ENCODE data around the gene ABTB2. TPM values are rescaled to one million over a fixed set of nuclear protein-coding genes. Genes with fewer than 3 reads are reported as not detected.

ABTB2 gene
- total RNA-seq, 1 donor: 5.1 TPM

DNA sequence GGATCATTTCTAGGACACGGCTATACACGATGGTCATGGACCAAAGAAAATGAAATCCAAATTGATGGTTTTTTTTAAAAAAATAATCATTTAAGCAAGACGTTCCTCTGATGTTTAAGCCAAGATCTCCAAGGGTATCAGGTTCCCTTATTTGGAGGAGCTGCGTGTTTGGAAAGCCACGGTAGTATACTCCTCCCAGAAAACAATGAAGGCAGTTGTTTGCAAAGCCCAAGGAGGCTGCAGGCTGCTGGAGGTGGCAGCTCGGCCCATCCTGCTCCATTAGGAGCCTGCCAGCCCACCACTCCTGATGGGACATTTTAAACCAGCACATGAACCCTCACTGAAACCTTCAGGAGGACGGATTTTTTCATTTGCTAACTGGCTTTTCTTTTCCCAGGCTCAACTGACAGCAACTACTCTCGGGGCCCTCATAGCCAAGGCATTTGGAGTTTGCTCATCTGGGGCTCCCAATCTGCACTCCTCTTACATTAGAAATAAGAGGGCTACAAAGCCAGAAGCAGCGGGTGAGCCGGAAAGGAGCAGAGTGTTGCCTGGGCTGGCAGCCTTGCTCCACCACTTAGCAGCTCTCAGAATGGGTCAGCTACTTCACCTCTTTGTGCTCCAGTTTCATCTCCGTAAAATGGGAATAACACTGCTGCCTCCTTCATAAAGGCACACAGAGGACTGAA lies 58.4 kb downstream of the ABTB2 start:
- Histone ChIP-seq H3K4me3 (ENCODE audit: insufficient read depth, low read length) (no peak overlapping the region), H3K27me3 (ENCODE audit: insufficient read depth, low read length) (no peaks in the 10 kb centered on the region), H3K4me2 (ENCODE audit: insufficient read depth, low read length) (no peak overlapping the region), H3K4me1 (ENCODE audit: insufficient read depth, low read length) (peaks cover 21% of the 10 kb centered on the region), H3K27ac (ENCODE audit: low read depth, low read length) (no peak overlapping the region), H3K36me3 (ENCODE audit: insufficient read depth, low read length) (no peaks in the 10 kb centered on the region), H4K20me1 (ENCODE audit: insufficient read depth, low read length) (no peaks in the 10 kb centered on the region), H3K9me3 (ENCODE audit: low read depth, low read length) (no peaks in the 10 kb centered on the region), H2AFZ (ENCODE audit: low read length) (no peak overlapping the region), H3K79me2 (ENCODE audit: insufficient read depth, low read length) (no peaks in the 10 kb centered on the region)
- DNase-seq (ENCODE audit: insufficient read length, low spot score, missing footprints): no peak
- TF ChIP-seq, protein P1, sequence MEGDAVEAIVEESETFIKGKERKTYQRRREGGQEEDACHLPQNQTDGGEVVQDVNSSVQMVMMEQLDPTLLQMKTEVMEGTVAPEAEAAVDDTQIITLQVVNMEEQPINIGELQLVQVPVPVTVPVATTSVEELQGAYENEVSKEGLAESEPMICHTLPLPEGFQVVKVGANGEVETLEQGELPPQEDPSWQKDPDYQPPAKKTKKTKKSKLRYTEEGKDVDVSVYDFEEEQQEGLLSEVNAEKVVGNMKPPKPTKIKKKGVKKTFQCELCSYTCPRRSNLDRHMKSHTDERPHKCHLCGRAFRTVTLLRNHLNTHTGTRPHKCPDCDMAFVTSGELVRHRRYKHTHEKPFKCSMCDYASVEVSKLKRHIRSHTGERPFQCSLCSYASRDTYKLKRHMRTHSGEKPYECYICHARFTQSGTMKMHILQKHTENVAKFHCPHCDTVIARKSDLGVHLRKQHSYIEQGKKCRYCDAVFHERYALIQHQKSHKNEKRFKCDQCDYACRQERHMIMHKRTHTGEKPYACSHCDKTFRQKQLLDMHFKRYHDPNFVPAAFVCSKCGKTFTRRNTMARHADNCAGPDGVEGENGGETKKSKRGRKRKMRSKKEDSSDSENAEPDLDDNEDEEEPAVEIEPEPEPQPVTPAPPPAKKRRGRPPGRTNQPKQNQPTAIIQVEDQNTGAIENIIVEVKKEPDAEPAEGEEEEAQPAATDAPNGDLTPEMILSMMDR (IDR thresholded peaks at IDR 0.05; ENCODE audit: extremely low read depth, low read depth, low read length): no peak

DNA sequence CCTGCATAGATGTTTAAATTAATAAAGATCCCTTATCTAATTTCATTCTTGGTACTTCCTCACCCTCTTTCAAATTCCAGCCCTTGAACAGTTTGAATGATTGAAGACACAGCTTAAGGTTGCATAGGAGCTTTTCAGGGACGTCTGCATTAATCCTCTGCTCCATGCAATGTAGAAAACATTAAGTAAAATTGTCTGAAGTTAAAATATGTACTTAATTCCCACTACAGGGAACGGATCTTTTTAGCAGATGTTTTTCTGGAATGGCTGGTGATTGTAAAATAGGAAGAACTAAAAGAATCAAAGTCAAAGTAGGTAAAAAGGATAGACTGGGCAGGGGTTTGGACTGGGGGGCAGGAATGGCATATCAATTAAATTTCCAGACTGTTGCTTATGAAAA lies 58.9 kb downstream of the ABTB2 start:
- no peak overlapping the region for H3K27ac ChIP-seq (ENCODE audit: low read depth, low read length)
- no peak for DNase-seq (ENCODE audit: insufficient read length, low spot score, missing footprints)

GRCh38 chr11:34296412-34296811 lies 61.4 kb downstream of the ABTB2 start:
- Histone ChIP-seq H2AFZ (ENCODE audit: low read length) (no peak overlapping the region), H4K20me1 (ENCODE audit: insufficient read depth, low read length) (no peaks in the 10 kb centered on the region), H3K27ac (ENCODE audit: low read depth, low read length) (no peak overlapping the region), H3K27me3 (ENCODE audit: insufficient read depth, low read length) (no peaks in the 10 kb centered on the region), H3K79me2 (ENCODE audit: insufficient read depth, low read length) (no peaks in the 10 kb centered on the region), H3K4me2 (ENCODE audit: insufficient read depth, low read length) (no peak overlapping the region), H3K9me3 (ENCODE audit: low read depth, low read length) (no peaks in the 10 kb centered on the region), H3K4me3 (ENCODE audit: insufficient read depth, low read length) (no peak overlapping the region), H3K36me3 (ENCODE audit: insufficient read depth, low read length) (no peaks in the 10 kb centered on the region), H3K4me1 (ENCODE audit: insufficient read depth, low read length) (peaks cover 2% of the 10 kb centered on the region)
- no peak for DNase-seq (ENCODE audit: insufficient read length, low spot score, missing footprints)
- TF ChIP-seq, protein P1 (IDR thresholded peaks at IDR 0.05; ENCODE audit: extremely low read depth, low read depth, low read length): no peak

More for the DNA sequence above, 58.9 kb downstream of the ABTB2 start:
- H3K4me2 ChIP-seq (ENCODE audit: insufficient read depth, low read length): no peak overlapping the region
- H4K20me1 ChIP-seq (ENCODE audit: insufficient read depth, low read length): no peaks in the 10 kb centered on the region
- no peaks in the 10 kb centered on the region for H3K36me3 ChIP-seq (ENCODE audit: insufficient read depth, low read length)
- no peak overlapping the region for H2AFZ ChIP-seq (ENCODE audit: low read length)
- H3K79me2 ChIP-seq (ENCODE audit: insufficient read depth, low read length): no peaks in the 10 kb centered on the region
- no peaks in the 10 kb centered on the region for H3K9me3 ChIP-seq (ENCODE audit: low read depth, low read length)
- TF ChIP-seq, protein P1 (IDR thresholded peaks at IDR 0.05; ENCODE audit: extremely low read depth, low read depth, low read length): no peak
- H3K27me3 ChIP-seq (ENCODE audit: insufficient read depth, low read length): no peaks in the 10 kb centered on the region
- no peak overlapping the region for H3K4me3 ChIP-seq (ENCODE audit: insufficient read depth, low read length)
- peaks cover 21% of the 10 kb centered on the region for H3K4me1 ChIP-seq (ENCODE audit: insufficient read depth, low read length)

GRCh38 chr11:34292546-34292945 lies 65.3 kb downstream of the ABTB2 start:
- Histone ChIP-seq H3K4me1 (ENCODE audit: insufficient read depth, low read length) (no peaks in the 10 kb centered on the region), H4K20me1 (ENCODE audit: insufficient read depth, low read length) (no peaks in the 10 kb centered on the region), H2AFZ (ENCODE audit: low read length) (no peak overlapping the region), H3K9me3 (ENCODE audit: low read depth, low read length) (no peaks in the 10 kb centered on the region), H3K27ac (ENCODE audit: low read depth, low read length) (no peak overlapping the region), H3K79me2 (ENCODE audit: insufficient read depth, low read length) (no peaks in the 10 kb centered on the region), H3K4me2 (ENCODE audit: insufficient read depth, low read length) (no peak overlapping the region), H3K36me3 (ENCODE audit: insufficient read depth, low read length) (no peaks in the 10 kb centered on the region), H3K4me3 (ENCODE audit: insufficient read depth, low read length) (no peak overlapping the region), H3K27me3 (ENCODE audit: insufficient read depth, low read length) (no peaks in the 10 kb centered on the region)
- DNase-seq (ENCODE audit: insufficient read length, low spot score, missing footprints): no peak
- TF ChIP-seq, protein P1 (IDR thresholded peaks at IDR 0.05; ENCODE audit: extremely low read depth, low read depth, low read length): no peak

Measured in osteoblast (primary cell).